GM18508 (cell line): ENCODE data around the gene FAM53B.

Experiments
- ATAC-seq: cut with Tn5 transposase; IDR thresholded peaks from one replicate; pipeline ENCODE4 v1.9.1; 2021; ENCODE audit warnings: moderate number of reproducible peaks; ENCODE audit not compliant: insufficient read depth, unreplicated experiment

Gene FAM53B

GRCh38 chr10:124712704-124713407 is 31.3 kb downstream of the FAM53B start:
- no peak for ATAC-seq

GRCh38 chr10:124711145-124711544 is 33.0 kb downstream of the FAM53B start:
- no peak for ATAC-seq

DNA sequence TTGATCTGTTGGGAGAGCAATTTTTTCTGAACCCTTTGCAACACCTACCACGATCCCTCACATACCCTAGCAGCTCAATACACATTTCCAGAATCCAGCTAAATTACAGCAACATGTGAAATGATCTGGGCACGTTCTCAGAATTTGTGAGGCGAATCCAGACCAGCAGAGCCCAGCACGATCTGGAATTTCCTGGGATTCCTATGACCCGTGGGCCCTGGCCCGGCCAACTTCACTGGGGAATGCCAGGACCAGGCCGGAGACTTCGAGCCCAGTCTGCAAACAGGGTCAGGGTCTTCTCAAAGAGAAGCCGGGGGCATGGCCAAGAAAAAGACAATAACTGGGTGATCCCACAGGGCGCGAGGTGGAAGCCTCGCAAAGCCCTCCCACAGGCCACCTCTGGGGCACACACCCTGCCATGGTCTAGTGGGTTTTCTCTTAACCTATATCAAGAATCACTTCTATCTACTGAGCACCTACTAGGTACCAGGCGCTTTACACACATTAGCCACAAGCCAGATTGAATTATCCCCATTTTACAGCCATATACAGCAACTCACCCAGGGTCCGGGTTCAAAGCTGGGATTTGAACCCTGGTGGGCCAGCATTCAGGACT is 33.8 kb downstream of the FAM53B start:
- no peak for ATAC-seq

- ATAC-seq, result no peak
Measured at GRCh38 chr10:124709861-124710260, 34.3 kb downstream of the FAM53B start.

DNA sequence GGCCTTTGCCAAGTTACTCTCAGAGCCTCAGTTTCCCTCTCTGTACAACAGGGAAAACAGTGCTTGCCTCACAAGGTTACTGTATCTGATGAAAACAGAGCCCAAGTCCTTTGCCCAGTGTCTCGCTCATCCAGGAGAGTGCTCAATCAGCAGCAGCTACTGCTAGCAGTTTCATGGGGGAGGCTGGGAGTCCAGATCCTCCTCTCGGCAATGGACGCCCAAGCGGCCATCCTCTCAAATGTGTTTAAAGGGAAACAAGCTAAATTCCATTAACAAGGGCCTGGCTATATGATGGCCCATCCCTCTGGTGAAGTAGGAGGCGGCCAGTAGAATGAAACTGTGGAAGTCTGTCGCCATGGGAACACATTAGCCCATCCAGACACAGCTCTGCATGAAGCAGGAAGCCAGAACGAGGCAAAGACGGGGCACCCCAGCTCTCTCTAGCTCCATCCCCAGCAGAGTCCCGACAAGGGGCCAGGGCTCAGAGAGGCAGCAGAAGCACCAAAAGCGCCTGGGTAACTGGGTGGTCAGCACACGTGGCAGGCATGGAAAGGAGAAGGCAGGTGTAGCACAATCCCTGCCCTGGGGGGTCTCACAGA is 35.2 kb downstream of the FAM53B start:
- no peak for ATAC-seq

DNA sequence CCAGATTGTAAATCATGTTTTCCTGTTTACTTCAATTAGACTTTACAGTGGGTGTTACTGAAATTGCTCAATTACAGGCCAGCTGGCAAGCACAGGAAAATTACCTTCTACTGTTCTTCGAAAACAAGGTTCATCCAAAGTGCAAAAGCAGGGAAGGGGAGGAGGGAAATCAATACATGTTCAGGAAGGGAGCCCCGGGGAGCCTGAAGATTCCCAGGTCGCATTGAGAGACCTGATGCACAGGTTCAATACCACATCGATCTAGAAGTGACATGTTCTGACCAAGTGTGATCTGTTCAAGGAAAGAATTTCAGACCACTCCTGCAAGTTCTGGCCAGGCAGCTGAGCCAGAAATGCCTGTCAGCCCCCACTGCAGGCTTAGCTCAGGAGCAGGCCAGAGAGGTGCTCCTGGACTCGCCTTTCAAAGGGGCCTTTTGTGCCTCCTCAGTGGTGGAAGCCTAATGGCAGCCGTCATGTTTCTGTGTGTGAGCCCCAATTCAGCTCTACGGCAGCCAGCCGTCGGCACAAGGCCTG is 35.9 kb downstream of the FAM53B start:
- no peak for ATAC-seq

DNA sequence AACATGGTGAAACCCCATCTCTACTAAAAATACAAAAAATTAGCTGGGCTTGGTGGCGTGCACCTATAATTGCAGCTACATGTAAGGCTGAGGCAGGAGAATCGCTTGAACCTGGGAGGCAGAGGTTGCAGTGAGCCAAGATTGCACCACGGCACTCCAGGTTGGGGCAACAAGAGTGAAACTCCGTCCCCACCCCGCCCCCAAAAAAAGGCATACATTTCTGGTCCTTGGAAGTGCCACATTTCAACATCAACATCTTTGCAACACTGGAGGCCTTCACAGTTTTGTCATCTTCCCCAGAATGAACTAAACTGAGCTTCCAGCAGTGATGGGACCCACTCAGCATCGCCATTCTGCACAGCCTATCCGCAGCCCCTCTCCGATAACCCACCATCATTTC is 36.6 kb downstream of the FAM53B start:
- no peak for ATAC-seq

GRCh38 chr10:124707144-124707467 is 37.1 kb downstream of the FAM53B start:
- no peak for ATAC-seq

DNA sequence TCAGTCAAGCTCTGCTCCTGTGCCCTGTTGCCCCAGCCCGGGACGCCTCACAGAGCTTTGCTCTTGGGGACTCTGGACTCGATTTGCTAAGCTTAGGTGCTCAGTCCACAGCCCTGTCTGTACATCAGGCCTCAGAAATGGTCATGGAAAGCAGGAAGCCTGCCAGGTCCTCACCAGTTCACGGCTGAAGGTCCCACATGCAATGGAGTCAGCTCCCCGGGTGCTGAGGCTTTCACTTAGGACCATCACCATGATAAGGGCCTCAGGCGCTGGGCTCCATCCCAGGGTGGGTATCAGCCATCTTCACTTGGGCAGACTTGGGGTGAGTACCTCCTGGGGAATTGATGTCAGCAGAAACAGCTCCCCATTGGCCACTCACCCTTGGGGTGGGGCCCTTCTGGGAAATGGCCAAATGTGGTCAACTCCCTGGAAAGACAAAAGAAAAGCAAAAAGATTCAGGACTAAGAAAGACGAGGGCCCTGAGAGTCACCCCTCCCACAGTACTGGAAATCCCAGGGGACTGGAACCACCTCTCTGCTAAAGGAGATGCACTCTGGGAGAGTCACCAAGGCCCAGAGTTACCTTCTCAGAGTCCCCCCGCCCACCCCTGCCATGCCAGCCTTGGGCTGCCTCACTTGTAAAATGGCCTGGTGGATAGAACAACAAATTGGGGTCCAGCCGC is 37.6 kb downstream of the FAM53B start:
- ATAC-seq, result no peak

- no peak for ATAC-seq
Measured at GRCh38 chr10:124705817-124706461, 38.2 kb downstream of the FAM53B start.

DNA sequence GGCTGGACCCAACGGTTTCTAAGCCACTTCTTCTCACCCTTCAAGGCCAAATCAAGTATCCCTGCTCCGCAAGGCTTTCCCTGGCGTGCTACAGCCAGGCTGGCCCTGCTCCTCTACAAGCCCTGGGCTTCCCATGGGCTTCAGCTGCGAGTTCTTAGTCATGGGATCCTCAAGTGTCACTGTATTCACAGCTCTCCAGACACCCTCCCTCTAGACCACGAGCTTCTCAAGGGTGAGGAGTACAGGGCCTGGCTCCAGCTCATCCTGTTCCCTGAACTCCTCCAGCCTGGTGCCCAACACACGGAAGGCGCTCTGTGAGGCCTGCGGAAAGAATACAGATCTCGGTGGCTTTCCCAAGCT is 38.8 kb downstream of the FAM53B start:
- ATAC-seq, result no peak

- ATAC-seq, result no peak
Measured at GRCh38 chr10:124704428-124705380, 39.5 kb downstream of the FAM53B start.

DNA sequence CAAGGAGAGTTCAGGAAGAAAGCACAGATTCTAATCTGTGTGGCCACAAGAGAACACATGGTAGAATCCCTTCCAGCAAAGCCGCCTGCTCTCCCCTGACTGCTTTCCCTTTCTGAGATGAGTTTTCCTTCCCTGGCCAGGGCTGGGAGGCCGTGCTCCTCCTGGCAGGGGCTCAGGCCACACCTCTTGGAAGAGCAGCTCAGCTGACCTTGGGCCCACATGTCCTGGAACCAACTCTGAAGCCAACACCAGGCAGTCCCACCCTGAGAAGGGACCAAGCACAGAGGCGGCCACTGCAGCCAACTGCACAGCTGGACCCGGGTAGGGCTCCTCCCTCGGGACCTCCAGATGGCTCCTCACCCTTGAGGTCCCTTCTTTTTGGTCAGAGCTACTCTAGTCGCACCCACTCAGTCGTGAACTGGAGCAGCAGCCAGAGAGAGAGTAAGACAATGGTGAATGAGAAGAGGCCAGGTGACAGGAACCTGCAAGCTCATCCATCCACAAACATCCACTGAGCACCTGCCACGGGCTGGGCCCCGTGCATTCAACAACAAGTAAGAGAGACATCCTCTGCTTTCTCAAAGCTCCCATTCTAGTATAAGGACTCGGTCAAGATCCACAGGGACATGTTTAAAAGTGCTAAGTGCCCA is 40.3 kb downstream of the FAM53B start:
- no peak for ATAC-seq

GRCh38 chr10:124703372-124703771 is 40.8 kb downstream of the FAM53B start:
- no peak for ATAC-seq

GRCh38 chr10:124701881-124702656 is 42.1 kb downstream of the FAM53B start:
- no peak for ATAC-seq

- ATAC-seq, result no peak
Measured at GRCh38 chr10:124701435-124701834, 42.7 kb downstream of the FAM53B start.

DNA sequence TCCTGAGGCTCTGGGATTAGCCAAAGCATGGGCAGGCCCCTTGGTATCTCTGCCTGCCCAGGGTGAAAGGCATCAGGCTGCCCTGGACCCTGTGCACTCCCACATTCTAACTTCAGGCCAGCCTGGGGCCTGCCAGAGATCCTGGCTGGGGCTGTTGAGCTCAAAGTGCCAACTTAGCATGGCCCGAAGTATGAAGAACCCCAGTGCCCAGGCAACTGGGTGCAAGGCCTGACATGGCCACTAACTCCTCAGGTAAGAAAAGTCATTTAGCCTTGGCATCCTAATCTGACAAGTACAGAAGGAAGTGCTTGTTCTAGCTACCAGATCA is 43.2 kb downstream of the FAM53B start:
- no peak for ATAC-seq

GRCh38 chr10:124700293-124701037 is 43.7 kb downstream of the FAM53B start:
- no peak for ATAC-seq
